Fibroblast of skin of left quadriceps (primary cell): ENCODE results near the gene RUFY3.
A peak's percentile ranks its signal among the peaks of the same experiment; 100 is the strongest.
"Not testable (repeated sequence)": the region's sequence is repeated elsewhere in the genome, so short reads cannot be mapped to it uniquely, and the experiment has no call there.

Source experiments
- DNase-seq, 2 experiments: peaks; one replicate each; pipeline ENCODE4 v3.0.0-alpha.2; 2013; ENCODE audit warnings: low read depth in 2 of 2

RUFY3 gene, protein sequence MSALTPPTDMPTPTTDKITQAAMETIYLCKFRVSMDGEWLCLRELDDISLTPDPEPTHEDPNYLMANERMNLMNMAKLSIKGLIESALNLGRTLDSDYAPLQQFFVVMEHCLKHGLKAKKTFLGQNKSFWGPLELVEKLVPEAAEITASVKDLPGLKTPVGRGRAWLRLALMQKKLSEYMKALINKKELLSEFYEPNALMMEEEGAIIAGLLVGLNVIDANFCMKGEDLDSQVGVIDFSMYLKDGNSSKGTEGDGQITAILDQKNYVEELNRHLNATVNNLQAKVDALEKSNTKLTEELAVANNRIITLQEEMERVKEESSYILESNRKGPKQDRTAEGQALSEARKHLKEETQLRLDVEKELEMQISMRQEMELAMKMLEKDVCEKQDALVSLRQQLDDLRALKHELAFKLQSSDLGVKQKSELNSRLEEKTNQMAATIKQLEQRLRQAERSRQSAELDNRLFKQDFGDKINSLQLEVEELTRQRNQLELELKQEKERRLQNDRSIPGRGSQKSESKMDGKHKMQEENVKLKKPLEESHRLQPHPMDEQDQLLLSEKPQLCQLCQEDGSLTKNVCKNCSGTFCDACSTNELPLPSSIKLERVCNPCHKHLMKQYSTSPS

DNA sequence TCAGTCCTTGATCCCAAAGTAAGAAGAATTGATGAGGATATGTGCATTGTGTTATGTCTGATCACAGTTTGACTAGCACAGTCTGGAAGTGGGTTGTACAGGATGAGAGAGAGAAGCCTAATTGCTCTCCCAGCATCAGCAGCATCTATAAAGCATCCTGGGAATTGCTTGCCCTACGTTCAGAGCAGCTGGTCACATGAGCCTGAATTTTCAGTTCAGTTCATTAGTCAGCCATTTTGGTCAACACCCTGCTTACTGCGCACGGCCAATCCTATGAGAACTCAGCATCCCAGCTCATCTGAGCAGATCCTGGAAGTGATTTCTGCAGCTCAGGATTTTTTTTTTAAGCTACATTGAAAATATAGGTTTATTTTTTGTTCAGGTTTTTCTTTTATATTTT lies at the start of gene RUFY3:
Gene RUFY3, plus strand, starts transcription at position 218 of the 400 bp plus-strand sequence. CDS start 610 bp downstream, outside the sequence.
- peak; percentile 87 to 89 for DNase-seq

DNA sequence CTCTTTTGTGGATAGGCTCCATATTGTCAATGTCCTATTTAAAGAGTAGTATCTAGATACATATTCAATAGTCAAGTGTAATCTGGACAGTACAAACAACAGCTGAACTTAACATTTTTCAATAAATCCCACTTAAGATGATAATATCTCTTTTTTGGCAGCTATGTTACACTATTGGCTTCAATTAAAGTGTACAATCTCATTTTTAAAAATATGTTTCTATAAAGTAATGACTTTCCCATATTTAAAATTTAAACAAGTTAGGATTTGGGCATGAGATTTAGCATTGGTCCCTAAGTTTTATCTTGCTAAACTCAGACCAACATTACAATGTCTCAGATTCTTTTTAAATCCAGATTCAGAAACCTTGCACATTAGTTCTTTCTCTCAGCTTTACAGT lies 47.6 kb upstream of the RUFY3 start:
- DNase-seq, result no peak

DNA sequence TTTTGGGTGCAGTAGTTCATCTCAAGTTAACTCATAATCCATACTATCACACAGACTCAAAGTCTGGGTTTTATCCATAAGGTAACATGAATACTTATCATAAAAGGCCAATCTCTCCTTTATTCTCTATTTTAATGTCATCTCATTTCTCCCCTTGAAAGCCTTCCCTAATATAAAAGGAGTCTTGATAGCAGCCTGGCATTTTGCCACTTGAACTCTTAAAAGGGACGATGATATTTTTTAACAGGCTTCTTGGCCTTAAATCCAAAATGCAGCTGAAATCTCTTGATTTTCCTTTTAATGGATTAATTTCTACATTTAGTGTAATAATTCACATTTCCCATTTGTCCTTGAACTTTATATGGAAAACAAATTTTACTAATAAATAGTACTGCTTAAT lies 47.0 kb upstream of the RUFY3 start:
- DNase-seq, result no peak

DNA sequence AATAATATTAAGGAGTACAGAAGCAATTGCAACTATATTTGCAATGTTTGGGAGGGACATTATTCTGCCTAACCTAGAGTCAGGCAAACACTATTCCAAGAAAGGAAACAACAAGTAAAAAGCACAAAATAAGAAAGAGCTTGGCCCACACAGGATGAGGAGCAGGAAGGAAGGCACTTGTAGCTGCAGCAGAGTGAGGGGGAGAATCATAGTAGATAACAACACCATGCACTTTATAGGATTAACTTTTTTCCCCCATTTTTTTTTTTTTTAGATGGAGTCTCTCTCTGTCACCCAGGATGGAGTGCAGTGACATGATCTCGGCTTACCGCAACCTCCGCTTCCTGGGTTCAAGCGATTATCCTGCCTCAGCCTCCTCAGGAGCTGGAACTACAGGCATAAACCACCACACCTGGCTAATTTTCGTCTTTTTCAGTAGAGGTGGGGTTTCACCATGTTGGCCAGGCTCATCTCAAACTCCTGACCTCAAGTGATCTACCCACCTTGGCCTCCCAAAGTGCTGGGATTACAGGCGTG lies 45.1 kb upstream of the RUFY3 start:
- DNase-seq, result no peak

- no peak for DNase-seq
Observed at GRCh38 chr4:70678383-70678999, 43.3 kb upstream of the RUFY3 start.

DNA sequence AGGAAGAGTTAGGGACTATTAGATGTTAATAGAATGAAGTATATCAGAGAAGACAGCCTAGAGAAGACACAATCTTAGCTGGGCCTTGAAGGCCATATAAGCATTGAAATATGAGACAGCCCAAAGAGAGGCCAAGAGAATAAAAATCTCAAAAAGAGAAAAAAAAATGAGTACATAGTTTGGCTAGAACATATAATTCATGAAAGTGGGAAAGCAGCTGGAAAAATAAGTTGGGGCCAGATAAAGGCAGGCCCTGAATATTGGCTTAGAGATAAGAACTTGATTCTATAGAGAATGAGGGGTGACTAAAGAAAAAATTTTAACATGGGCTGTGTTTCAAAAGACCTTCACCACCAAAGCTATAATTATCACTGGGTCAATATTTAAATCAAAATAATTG lies 40.8 kb upstream of the RUFY3 start:
- DNase-seq, result no peak

GRCh38 chr4:70681704-70682103 lies 40.1 kb upstream of the RUFY3 start:
- DNase-seq, result no peak

GRCh38 chr4:70682142-70682541 lies 39.6 kb upstream of the RUFY3 start:
- not testable (repeated sequence) for DNase-seq

- DNase-seq, result no peak
Observed at GRCh38 chr4:70687392-70687791, 34.4 kb upstream of the RUFY3 start.

- peak; percentile 99 to 100 for DNase-seq
Observed at GRCh38 chr4:70687821-70688794, 33.7 kb upstream of the RUFY3 start, which contains the start of gene UTP3. Gene UTP3, plus strand, starts transcription at chr4:70688532. Its CDS starts 146 bp downstream, at chr4:70688678.

DNA sequence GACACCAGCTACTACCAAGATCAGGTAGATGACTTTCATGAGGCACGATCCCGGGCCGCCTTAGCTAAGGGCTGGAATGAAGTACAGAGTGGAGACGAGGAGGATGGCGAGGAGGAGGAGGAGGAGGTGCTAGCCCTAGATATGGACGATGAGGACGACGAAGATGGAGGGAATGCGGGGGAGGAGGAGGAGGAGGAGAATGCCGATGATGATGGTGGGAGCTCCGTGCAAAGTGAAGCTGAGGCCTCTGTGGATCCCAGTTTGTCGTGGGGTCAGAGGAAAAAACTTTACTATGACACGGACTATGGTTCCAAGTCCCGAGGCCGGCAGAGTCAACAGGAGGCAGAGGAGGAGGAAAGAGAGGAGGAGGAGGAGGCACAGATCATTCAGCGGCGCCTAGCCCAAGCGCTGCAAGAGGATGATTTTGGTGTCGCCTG lies 33.0 kb upstream of the RUFY3 start:
- DNase-seq, result no peak

DNA sequence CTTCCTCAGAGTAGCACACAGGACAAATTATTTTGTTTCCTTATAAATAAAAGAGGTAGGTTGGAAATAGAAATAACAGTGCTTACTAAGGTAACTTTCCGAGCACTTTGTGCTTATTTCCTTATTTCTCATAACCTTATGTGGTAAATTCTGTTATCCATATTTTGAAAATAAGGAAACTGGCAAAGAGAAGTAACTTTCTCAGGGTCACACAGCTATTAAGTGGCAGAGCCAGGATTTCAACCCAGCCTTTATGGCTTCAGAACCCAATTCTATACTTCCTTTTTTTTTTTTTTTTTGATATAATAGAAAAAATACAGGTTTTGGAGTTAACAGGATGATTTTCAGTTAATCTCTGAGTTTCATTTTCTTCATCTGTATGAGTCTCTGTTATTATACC lies 30.1 kb upstream of the RUFY3 start:
- DNase-seq, result no peak

DNA sequence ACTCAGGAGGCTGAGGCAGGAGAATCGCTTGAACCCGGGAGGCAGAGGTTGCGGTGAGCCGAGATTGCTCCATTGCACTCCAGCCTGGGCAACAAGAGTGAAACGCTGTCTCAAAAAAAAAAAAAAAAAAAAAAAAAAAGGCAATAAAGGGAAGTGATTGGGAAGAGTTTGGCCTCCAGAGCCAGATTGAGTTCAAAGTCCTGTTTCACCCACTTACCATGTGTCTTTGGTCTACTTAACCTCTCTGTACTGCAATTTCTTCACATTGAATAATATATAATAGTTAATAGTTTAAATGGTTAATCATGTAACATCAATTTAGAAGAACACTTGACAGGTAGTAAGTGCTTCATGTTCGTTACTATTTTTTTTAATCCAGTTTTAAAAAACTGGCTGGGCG lies 27.1 kb upstream of the RUFY3 start:
- DNase-seq, result not testable (repeated sequence)

DNA sequence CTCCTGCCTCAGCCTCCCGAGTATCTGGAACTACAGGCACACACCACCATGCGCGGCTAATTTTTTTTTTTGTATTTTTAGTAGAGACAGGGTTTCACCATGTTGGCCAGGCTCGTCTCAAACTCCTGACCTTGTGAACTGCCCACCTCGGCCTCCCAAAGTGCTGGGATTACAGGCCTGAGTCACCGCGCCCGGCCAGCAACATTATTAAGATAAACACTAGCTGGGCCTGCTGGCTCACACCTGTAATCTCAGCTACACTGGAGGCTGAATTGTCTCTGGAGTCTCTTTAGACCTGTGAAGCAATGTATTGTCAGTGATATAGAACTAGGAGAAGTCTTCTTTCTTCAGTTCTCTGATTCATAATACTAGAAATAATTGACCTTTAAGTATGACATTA lies 23.3 kb upstream of the RUFY3 start:
- DNase-seq, result not testable (repeated sequence)

GRCh38 chr4:70700712-70701111 lies 21.1 kb upstream of the RUFY3 start:
- DNase-seq, result no peak

DNA sequence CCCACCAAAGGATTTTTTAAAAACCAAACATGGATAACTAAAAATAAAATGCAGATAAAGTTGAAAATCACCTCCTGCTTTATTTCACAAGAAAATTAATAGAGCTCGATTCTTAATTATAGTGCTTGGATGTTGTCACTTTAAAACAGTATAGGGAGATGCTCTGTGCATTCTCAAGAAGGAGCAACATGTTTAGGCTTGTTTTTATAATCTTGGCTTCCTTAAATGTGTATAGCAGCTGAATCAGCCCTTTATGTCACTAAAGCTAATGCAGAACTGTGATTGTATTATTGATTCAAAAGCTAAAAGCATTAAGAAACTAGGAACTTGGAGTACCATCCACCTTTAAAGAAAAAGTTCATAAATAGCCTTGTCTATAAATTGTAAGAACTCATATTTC lies 20.5 kb upstream of the RUFY3 start:
- no peak for DNase-seq

DNA sequence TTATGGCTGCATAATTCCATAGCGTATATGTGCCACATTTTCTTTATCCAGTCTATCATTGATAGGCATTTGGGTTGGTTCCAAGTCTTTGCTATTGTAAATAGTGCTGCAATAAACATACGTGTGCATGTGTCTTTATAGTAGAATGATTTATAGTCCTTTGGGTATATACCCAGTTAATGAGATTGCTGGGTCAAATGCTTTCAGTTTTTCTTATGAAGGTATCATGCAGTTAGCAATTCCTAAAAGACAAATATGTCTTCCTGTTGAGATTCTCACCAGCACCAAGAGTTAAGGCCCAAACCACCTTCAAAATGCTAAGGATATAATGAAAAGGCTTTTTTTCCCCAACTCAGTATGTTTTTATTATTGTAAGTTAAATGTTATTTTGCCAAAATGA lies 19.2 kb upstream of the RUFY3 start:
- not testable (repeated sequence) for DNase-seq

DNA sequence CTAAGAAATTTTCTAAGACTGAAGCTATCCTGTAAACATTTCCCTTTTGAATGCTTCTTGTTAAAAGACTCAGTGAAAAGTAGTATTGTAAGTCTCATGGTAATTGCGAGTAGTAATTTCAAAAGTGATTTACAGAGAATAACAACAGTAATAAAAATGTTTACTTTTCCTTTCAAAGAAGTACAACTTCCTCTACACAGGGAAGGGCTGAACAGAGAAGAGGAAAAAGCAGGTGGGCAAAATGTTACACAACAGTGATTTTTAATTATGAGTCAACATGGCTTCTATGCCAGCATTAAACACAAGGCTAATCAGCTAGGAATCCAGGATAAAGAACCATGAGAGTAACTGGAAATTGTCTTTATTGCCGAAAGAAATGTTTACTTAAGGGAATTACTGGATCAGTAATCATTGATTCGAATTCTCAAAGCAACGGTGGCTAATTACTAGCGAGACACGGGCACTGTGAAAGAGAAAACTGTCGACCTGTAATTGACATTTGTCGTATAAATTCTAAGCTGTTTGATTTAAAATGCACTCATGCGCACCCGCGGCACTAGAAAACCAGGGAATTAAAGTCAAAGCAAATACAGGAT lies 18.0 kb upstream of the RUFY3 start:
- no peak for DNase-seq

GRCh38 chr4:70704215-70704930 lies 17.4 kb upstream of the RUFY3 start:
- DNase-seq, result peak; percentile 35 to 45

- no peak for DNase-seq
Observed at GRCh38 chr4:70704931-70705182, 16.9 kb upstream of the RUFY3 start.
